GM12865 (cell line): ENCODE results near the gene NFYC.
A peak's percentile ranks its signal among the peaks of the same experiment; 100 is the strongest.
"Not testable (repeated sequence)": the region's sequence is repeated elsewhere in the genome, so short reads cannot be mapped to it uniquely, and the experiment has no call there.

Source experiments
- DNase-seq: peaks from one replicate; pipeline ENCODE4 v3.0.0; 2010; ENCODE audit warnings: low read depth
- H3K4me3 ChIP-seq: 2 replicates; pipeline ENCODE4 v1.5.1; 2011; ENCODE audit warnings: mild to moderate bottlenecking, low read depth, low read length, control low read depth
- TF ChIP-seq, protein P1 (sequence below): IDR thresholded peaks from 2 replicates; pipeline ENCODE4 v1.5.1; 2011; ENCODE audit warnings: low read length, control low read depth, low read depth, inconsistent platforms; ENCODE audit not compliant: insufficient read depth; ENCODE audit errors: missing control alignments

Gene NFYC

DNA sequence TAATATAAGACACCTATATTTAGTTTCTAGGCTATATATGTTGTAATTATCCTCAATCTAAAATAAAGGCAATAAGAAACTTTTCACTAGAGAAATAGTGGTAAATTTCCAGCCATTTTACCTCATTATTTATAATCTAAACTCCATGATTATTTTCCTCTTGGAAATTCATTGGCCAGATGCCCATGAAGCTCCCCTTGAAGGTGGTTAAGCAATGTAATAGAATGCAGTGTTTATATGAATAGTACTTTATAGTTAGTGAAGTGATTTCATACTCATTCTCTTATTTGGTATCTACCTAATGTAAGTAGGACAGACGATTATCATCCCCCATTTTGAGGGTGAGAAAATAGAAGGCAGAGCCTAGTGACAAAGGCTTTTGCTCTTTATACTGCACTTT lies 26.5 kb downstream of the NFYC start:
- no peak overlapping the region for H3K4me3 ChIP-seq
- DNase-seq: no peak
- TF ChIP-seq, protein P1, sequence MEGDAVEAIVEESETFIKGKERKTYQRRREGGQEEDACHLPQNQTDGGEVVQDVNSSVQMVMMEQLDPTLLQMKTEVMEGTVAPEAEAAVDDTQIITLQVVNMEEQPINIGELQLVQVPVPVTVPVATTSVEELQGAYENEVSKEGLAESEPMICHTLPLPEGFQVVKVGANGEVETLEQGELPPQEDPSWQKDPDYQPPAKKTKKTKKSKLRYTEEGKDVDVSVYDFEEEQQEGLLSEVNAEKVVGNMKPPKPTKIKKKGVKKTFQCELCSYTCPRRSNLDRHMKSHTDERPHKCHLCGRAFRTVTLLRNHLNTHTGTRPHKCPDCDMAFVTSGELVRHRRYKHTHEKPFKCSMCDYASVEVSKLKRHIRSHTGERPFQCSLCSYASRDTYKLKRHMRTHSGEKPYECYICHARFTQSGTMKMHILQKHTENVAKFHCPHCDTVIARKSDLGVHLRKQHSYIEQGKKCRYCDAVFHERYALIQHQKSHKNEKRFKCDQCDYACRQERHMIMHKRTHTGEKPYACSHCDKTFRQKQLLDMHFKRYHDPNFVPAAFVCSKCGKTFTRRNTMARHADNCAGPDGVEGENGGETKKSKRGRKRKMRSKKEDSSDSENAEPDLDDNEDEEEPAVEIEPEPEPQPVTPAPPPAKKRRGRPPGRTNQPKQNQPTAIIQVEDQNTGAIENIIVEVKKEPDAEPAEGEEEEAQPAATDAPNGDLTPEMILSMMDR: no peak

GRCh38 chr1:40720493-40720892 lies 29.0 kb downstream of the NFYC start:
- TF ChIP-seq, protein P1: no peak
- no peak for DNase-seq
- no peak overlapping the region for H3K4me3 ChIP-seq

GRCh38 chr1:40722622-40723021 lies 31.1 kb downstream of the NFYC start:
- peak; percentile 23 for DNase-seq
- no peak overlapping the region for H3K4me3 ChIP-seq
- TF ChIP-seq, protein P1: no peak

DNA sequence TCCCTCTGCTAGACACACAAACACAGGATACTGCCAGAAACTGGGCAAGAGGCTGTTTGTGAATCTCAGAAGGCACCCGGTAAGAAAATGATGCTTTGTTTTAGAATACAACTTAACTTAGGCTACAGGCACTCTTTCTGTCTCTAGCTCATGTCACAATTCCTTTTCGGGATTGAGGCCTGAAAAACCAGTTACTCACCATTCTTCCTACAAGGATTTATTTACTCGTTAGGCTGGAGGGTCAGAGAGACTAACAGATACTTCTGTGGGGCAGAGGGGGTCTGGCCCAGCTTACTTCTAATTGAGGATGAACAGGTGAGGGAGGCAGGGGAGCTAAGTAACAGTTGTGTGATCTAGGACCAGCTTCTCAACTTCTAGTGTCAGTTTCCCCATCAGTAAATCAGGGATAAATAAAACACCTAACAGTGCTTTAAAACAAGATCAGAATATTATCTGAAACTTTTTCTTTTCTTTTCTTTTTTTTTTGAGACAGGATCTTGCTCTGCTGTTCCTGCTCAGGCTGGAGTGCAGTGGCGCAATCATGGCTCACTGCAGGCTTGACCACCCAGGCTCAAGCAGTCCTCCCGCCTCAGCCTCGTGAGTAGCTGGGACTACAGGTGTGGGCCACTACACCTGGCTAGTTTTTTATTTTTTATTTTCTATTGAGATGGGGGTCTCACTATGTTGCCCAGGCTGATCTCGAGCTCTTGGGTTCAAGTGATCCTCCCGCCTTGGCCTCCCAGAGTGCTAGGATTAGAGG lies 31.9 kb downstream of the NFYC start:
- no peak overlapping the region for H3K4me3 ChIP-seq
- DNase-seq: no peak
- TF ChIP-seq, protein P1: no peak

GRCh38 chr1:40727662-40728061 lies 36.2 kb downstream of the NFYC start:
- H3K4me3 ChIP-seq, DNase-seq: not testable (repeated sequence)

DNA sequence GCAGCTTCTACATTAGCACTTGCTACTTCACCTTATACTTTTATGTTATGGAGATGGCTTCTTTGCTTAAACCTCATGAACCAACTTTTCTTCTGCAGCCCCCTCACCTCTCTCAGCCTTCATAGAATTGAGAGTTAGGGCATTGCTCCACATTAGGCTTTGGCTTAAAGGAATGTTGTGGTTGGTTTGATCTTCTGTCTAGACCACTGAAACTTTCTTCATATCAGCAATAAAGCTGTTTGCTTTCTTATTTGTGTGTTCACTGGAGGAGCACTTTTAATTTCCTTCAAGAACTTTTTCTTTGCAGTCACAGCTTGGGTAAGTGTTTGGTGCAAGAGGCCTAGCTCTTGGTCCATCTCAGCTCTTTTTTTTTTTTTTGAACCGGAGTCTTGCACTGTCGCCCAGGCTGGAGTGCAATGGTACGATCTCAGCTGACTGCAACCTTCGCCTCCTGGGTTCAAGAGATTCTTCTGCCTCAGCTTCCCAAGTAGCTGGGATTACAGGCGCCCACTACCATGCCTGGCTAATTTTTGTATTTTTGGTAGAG lies 37.9 kb downstream of the NFYC start:
- not testable (repeated sequence) for DNase-seq, H3K4me3 ChIP-seq

- no peak overlapping the region for H3K4me3 ChIP-seq
- TF ChIP-seq, protein P1: no peak
- DNase-seq: no peak
Observed at GRCh38 chr1:40732756-40733301, 41.3 kb downstream of the NFYC start.

DNA sequence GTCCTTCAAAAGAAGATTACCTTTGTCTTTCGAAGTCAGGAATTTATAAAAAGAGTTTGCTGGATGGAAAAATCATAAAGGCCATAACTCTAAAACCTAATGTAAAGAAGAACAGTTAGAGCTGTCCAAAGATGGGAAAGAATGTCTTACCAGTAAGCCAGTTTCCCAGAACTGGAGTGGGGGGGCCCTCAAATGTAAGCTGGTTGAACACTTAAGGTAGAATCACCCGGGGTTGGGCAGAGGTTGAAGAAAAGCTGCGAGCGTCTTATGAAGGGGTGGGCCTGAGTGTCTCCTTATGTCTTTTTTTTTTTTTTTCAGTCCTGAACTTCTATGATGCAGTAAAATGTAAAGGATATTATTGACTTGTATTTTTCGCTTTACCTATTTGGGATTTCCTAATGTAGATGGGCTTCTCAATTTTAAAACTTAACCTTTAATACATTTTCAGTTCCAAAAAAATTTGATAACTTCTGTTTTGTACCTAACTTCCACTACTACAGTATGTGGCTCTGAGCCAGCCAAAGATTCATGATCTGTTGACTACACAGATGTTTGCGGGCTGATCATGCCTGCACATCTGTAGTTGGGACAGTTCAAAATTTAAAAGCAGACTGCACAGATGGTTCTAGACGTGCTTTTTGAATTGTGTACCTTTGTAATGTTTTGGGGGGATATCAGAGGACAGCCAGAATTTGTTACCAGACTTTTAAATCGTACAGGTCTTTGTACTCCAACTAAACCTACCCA lies 43.6 kb downstream of the NFYC start:
- H3K4me3 ChIP-seq: no peak overlapping the region
- no peak for DNase-seq
- TF ChIP-seq, protein P1: no peak
